Thyroid gland (tissue), 4 donors: ENCODE results near the gene ACOX2. TPM values are rescaled to one million over a fixed set of nuclear protein-coding genes. Genes with fewer than 3 reads are reported as not detected.

Experiments used
- DNase-seq, 2 donors: peaks; one replicate each; pipeline ENCODE4 v3.0.0-alpha.2; 2019
- H3K27ac ChIP-seq, 3 donors: fragments of 200-600 bp; sonication (generic); 1 replicate in 2 of 3; 2 replicates in 1 of 3; pipeline ENCODE4 v1.5.1; 2016 to 2019; ENCODE audit warnings: mild to moderate bottlenecking in 1 of 3, moderate library complexity in 1 of 3
- H3K27me3 ChIP-seq: fragments of 200-600 bp; sonication (generic); one replicate; pipeline ENCODE4 v1.5.1; 2019
- H3K36me3 ChIP-seq, 2 donors: fragments of 200-600 bp; sonication (generic); one replicate each; pipeline ENCODE4 v1.5.1; 2016 to 2019
- H3K4me1 ChIP-seq, 2 donors: fragments of 200-600 bp; sonication (generic); one replicate each; pipeline ENCODE4 v1.5.1; 2017 to 2019
- H3K4me3 ChIP-seq, 3 donors: fragments of 200-600 bp; sonication (generic); replicated peaks in 1 of 3; 1 replicate in 2 of 3; 2 replicates in 1 of 3; pipeline ENCODE4 v1.5.1; 2016; ENCODE audit warnings: mild to moderate bottlenecking in 1 of 3
- H3K9me3 ChIP-seq: fragments of 200-600 bp; sonication (generic); one replicate; pipeline ENCODE4 v1.5.1; 2017
- CTCF ChIP-seq, 6 experiments: fragments of 200-600 bp in 3 of 6; fragments of 450-650 bp in 3 of 6; sonication (generic) in 3 of 6; IDR thresholded peaks; one replicate each; pipeline ENCODE4 v1.5.1; 2016 to 2019; ENCODE audit warnings: antibody characterized with exemption in 6 of 6, mild to moderate bottlenecking in 2 of 6, inconsistent platforms in 1 of 6, moderate library complexity in 1 of 6
- POLR2A ChIP-seq, 2 donors: fragments of 450-650 bp; IDR thresholded peaks; one replicate each; pipeline ENCODE4 v1.6.1; 2017; ENCODE audit warnings: antibody characterized with exemption in 2 of 2, mild to moderate bottlenecking in 2 of 2, moderate library complexity in 1 of 2
- WGBS, 2 donors: methylation state at CpG; one replicate each; pipeline ENCODE4 v1.1.5; 2017; 5-methylcytosine and 5-hydroxymethylcytosine counted together
- intact Hi-C: fragments of 100-400 bp; cut with DNase I; formaldehyde crosslinking; loops from one replicate; pipeline ENCODE4 v1.15.1; 2023
- total RNA-seq, 4 donors: library from RNA; depleted of rRNA; stranded (reverse); fragments of >200 nt; gene quantifications; one replicate each; pipeline ENCODE4 v1.2.3, GENCODE V29; 2016

The ACOX2 gene
- total RNA-seq, 4 donors from 2014 or later = 17.8 to 62.2 (median 37.4) TPM

GRCh38 chr3:58474348-58474911 lies 62.6 kb downstream of the ACOX2 start:
- Histone ChIP-seq H3K27ac (no peak overlapping the region), H3K4me1 (peaks cover 8 to 15% of the 10 kb centered on the region in 2 donors), H3K9me3 (no peaks in the 10 kb centered on the region), H3K36me3 (no peaks in the 10 kb centered on the region), H3K27me3 (no peaks in the 10 kb centered on the region), H3K4me3 (no peak overlapping the region)
- intact Hi-C loops = no loop called here
- TF ChIP-seq CTCF (IDR thresholded peaks at IDR 0.05) (no peak), POLR2A (IDR thresholded peaks at IDR 0.05) (no peak)
- DNase-seq = no peak
- WGBS, 2 donors = 100% methylated on average over 1 of the region's 1 CpG

DNA sequence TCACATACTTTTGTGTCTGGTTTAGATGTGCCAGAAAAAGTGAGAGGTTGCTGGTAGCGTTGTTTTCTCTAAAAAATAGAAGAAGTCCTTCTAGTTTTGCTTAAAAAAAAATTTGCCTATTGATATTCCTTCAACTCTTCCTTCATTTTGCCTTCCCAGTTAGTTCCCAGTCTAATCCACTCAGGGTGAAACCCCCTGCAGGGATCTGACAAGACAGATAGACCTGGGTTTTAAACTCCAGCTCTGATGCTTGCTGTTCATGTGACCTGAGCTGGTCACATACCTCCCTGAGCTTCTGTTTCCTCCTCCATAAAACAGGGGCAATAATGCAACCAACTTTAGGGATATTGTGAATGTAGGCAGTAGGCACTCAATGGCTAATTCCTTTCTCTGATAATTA lies 63.7 kb downstream of the ACOX2 start:
- TF ChIP-seq POLR2A (IDR thresholded peaks at IDR 0.05) (no peak), CTCF (IDR thresholded peaks at IDR 0.05) (no peak)
- Histone ChIP-seq H3K27ac (no peak overlapping the region), H3K9me3 (no peaks in the 10 kb centered on the region), H3K36me3 (no peaks in the 10 kb centered on the region), H3K4me1 (peaks cover 8 to 15% of the 10 kb centered on the region in 2 donors), H3K27me3 (no peaks in the 10 kb centered on the region), H3K4me3 (no peak overlapping the region)
- intact Hi-C loops = no loop called here
- 91 to 94% methylated on average over 1 of the region's 1 CpG for WGBS, 2 donors
- no peak for DNase-seq

GRCh38 chr3:58471025-58471887 lies 65.7 kb downstream of the ACOX2 start:
- Histone ChIP-seq H3K27ac (peak overlapping the region; percentile 28 to 65 (median 39)), H3K27me3 (no peaks in the 10 kb centered on the region), H3K9me3 (no peaks in the 10 kb centered on the region), H3K36me3 (no peaks in the 10 kb centered on the region), H3K4me1 (peaks cover 8 to 15% of the 10 kb centered on the region in 2 donors), H3K4me3 (no peak overlapping the region)
- no peak for TF ChIP-seq CTCF (IDR thresholded peaks at IDR 0.05)
- TF ChIP-seq POLR2A (IDR thresholded peaks at IDR 0.05) = no peak
- intact Hi-C loops = no loop called here
- WGBS, 2 donors = 58 to 63% methylated on average over 10 of the region's 10 CpGs
- DNase-seq = peak; percentile 27 to 36

GRCh38 chr3:58470363-58471024 lies 66.5 kb downstream of the ACOX2 start:
- no peak for DNase-seq
- H3K4me1 ChIP-seq = peaks cover 8 to 15% of the 10 kb centered on the region in 2 donors
- intact Hi-C loops = no loop called here
- H3K9me3 ChIP-seq = no peaks in the 10 kb centered on the region
- TF ChIP-seq POLR2A (IDR thresholded peaks at IDR 0.05) = no peak
- TF ChIP-seq CTCF (IDR thresholded peaks at IDR 0.05) = no peak
- H3K36me3 ChIP-seq = no peaks in the 10 kb centered on the region
- H3K27me3 ChIP-seq = no peaks in the 10 kb centered on the region
- no peak overlapping the region for H3K4me3 ChIP-seq
- H3K27ac ChIP-seq = peak overlapping the region in 1 of 3 donors; percentile 4
- WGBS, 2 donors = 90 to 91% methylated on average over 12 of the region's 12 CpGs
